HG03025 (cell line): ENCODE measurements around the gene SLC8B1.

ENCODE experiments used
- ATAC-seq: cut with Tn5 transposase; IDR thresholded peaks from one replicate; pipeline ENCODE4 v1.9.1; 2021; ENCODE audit warnings: mild to moderate bottlenecking, moderate library complexity; ENCODE audit not compliant: unreplicated experiment, low FRiP score

SLC8B1 gene

DNA sequence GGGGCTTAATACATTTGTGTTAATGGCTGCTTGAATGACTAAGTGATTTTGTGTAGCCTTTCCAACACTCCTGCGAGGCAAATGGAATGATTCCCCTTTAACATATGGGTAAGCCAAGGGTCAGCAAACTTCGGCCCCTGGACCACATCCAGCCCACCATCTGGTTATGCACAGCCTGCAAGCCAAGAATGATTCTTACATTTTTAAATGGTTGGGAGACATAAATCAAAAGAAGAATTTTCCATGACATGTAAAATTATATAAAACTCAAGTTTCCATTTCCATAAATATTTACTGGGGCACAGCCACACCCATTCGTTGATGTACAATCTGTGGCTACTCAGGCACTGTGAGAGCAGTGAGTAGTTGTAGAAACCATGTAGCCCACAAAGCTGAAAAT, 9.0 kb downstream of the SLC8B1 start:
- ATAC-seq: no peak

DNA sequence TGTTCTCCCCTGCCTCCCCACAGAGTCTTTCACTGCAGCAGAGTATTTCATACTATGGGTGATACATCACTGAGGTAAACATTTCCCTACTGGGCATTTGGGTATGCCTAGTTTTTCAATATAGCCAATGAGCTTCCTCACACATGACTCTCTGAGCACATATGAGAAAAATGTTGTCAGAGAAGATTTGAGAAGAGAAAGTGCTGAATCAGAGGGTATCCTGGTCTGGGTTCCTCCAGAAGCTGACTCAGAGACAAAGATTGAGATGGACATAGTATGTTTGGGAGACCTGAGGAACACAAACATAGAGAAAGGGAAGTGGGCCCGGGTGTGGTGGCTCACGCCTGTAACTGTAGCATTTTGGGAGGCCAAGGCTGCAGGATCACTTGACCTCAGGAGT, 12.6 kb downstream of the SLC8B1 start:
- no peak for ATAC-seq

DNA sequence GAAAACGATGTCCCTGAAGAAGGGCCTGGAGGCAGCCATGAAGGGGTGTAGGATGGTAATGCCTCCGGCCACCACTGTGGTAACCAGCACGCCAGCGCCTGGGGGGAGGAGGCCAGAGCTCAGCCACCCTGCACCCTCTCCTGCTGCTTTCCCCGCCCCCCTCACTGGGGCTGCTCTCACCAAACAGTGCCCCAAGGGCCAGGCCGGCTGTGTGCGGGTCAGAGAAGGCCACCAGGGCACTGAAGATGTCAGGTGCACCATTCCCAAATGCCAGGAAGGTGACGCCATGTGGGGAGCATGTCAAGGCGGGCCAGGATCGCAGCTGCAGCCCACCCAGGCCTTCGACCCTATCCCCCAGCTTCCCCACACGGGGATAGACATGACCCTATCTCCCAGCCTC, 14.5 kb downstream of the SLC8B1 start:
- ATAC-seq: no peak

DNA sequence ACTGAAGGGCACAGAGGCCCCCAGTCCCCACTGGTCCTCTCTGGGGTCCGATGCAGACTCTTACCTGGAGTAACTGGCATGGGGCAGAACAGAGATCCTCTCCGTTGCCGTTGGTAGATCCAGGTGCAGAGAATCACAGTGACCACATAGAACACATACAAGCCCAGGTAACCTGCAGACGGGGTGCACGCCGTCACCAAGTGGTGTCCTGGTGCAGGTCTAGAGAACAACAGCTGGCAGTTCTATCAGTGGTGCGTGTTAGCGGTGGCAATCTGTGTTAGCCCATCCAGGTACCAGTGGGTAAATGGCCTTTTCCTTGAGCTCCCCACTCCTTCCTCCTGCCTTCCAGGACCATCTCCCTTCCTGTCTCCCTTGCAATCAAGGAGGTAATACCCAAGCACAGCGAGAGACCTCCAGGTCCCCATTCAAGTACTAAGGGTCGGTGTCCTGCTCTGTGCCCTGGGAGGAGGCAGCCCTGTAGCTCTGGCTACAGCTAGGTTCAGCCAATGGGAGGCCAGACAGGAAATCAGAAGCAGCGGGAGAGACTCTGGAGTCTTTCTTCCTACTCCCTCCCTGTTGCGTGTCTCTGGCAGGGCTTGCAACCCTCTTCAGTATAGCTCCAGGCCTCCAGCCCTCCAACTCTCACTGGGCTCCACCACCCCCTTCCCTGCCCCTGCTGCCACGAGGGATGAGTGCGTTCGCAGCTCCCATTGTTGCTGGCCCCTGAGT, 15.8 kb downstream of the SLC8B1 start:
- ATAC-seq: no peak

DNA sequence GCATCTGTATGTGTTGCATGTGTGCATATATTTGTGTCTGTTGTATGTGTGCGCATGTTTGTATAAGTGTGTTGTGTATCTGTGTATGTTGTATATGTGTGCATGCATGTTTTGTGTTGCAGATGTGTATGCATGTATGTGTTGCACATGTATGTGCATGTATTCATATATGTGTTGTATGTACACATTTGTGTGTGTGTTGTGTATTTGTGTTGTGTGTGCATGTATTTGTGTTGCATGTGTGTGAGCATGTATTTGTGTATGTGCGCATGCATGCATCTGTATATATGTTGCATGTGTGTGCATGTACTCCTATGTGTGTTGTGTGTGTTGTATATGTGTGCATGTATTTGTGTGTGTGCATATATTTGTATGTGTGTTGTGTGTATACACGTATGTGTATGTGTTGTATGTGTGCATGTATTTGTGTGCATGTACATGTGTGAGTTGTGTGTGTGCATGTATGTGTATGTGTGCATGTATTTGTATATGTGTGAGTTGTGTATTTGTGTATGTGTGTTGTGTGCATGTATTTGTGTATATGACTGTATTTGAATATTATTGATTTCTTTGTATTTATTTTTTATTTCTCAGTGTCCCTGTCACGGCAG, 16.8 kb downstream of the SLC8B1 start:
- ATAC-seq: no peak

DNA sequence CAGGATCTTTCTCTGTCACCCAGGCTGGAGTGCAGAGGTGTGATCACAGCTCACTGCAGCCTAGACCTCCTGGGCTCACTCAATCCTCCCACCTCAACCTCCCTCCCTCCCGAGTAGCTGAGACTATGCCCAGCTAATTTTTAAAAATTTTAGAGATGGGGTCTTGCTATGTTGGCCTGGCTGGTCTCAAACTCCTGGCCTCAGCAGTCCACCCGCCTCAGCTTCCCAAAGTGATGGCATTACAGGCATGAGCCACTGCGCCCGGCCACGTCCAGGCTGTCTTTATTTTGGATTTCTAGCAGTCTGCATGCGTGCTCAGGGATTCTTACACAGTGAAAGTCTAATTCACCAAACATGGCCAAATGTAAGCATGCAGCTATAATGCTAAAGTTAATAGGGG, 17.8 kb downstream of the SLC8B1 start:
- no peak for ATAC-seq

DNA sequence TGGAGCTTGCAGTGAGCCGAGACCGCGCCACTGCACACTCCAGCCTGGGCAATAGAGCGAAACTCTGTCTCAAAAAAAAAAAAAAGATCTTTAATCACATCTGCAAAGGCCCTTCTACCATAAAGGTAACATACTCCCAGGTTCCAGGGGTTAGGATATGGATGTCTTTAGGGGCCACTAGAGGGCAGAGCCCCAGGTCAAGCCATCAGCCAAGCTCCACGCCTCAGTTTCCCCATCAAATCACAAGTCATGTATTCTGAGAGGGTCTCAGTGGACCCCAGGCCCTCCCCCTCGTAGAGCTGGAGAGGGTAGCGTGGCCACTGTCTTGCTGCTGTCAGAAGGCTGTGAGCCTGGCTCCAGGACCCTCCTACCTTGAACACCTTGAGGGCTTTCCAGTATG, 18.8 kb downstream of the SLC8B1 start:
- ATAC-seq: no peak

DNA sequence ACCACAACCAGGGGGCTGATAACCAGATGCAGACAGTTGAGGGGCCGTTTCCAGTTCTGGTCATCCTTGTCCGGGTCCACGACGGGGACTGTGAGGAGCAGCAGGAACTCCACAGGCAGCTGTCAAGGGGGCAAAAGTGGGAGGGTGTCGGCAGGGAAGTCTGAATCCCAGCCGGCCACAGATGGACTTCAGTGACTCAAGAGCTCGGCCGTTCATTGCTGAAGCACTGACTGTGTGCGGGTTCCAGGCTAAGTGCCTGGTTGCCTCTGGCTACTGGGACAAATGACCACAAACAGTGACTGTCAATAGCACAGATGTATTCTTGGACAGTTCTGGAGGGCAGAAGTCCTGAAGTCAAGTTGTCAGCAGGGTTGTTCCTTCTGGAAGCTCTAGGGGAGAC, 19.6 kb downstream of the SLC8B1 start:
- no peak for ATAC-seq

DNA sequence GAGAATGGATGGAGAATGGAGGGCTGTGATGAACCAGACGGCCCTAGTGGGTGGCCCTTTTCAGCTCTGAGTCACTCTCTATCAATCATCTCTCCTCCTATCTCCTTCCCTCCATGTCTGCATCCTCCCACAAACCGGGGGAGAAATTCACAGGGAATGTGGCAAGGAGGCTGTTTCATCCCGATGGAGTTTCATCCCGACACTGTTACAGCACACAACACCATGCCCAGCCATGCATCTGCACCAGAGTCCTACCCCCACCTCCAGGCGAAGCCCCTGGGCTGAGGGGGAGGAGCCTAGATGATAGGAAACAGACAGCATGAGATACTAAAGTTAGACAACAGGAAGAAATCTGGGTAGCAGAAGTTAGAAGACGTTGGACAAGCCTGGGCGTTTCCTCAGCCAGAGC, 20.8 kb downstream of the SLC8B1 start:
- no peak for ATAC-seq

DNA sequence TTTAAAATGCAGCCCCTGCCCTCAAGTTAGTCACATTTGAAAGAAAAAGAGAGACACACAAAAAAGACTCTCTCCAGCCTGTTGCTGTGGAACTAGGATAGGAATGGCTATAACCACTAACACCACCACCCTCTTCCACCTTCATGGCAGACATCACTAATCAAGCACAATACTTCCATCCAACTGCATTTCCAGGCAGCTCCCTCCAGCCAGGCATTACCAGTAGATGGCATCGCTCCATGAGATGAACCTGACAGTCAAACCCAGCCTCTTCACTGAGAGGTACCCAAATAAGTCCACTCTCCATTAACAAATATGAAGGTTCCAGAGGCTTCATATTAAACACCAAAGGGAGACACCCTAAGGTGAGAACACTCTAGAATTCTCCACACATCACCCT, 24.4 kb downstream of the SLC8B1 start:
- ATAC-seq: no peak

DNA sequence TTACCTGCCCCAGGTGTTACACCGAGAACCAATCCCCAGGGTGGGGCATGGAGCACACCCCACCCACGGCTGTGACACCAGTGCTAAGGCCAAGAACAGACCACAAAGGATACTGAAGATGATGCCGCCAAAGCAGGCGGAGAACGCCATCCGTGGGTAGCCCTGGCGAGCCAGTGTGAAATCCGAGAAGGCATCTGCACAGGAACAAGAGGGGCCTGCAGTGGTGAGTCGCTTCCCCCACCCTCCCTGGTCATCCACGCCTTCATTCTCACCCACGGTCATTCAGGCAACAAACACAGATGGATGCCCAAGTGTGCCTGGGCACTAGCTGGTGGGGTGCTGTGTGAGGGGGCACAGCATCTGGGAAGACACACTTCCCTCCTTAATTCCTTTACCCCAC, 28.5 kb downstream of the SLC8B1 start:
- ATAC-seq: no peak

DNA sequence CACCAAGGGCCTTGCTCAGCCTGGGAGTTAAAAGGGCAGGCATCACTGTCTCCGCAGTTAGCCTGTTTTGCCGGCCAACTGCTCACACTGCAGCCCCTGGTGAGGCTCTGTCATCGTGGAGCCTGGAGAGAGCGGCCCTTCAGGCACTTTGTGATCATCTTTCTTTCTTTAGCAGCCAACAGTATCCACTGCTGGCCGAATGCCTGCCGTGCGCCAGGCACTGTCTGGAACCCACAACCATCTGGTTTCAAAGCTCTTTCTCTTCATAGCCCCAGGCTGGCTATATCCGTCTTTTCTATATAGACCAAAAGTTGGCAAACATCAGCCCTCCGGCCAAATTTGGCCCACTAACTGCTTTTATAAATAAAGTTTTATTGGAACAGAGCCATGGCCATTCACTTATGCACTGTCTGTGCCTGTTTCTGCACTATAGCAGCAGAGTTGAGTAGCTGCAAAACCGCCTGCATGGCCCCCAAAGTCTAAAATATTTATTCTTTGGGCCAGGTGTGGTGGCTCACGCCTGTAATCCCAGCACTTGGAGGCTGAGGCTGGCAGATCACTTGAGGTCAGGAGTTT, 29.5 kb downstream of the SLC8B1 start:
- ATAC-seq: no peak

DNA sequence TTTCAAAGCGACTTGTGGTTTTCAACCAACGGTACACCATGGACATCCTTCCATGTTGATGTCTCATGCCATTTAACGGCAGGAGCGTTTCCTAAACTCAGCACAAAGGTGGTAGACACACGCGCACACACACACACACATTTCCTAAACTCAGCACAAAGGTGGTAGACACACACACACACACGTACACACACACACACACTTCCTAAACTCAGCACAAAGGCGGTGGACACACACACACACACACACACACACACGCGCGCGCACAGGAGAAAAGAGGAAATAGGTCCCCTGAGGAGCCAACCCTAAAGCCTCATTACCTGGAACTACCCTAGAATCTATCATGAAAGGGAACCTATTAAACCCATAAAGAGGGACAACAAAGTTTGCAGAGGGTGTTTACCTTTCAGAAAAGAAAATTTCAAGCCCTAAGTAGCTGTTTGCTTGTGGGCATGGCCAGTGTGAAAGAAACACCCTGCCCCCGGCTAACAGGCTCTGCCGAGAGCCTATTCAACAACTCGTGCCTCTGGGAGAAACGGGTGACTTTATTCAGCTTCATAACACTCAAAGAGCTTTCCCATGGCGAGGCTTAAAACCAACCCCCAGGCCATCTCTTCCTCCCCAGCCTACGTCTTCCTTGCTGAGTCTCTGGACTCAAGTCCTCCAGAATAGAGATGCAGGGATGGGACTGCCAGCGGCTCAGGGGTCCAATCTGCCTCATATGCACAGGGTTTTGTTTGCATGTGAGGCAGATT, 31.8 kb downstream of the SLC8B1 start:
- ATAC-seq: no peak

DNA sequence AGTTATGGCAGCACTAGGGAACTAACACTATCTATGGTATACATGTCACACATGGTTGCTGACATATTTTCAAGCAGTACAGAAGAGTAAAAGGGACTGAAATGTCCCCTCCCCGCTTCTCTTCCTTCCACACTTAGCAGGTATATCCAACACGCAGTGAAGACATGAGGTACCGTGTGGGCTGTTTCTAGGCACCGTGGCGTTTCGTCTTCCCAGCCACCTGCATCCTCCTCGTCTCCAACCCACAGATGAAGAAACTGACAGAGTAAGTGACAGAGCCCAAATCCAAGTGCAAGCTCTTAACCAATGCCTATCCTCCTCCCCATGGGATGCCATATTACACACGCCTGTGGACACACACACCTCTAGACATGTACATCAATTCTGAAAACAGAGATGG, 32.4 kb downstream of the SLC8B1 start:
- no peak for ATAC-seq

DNA sequence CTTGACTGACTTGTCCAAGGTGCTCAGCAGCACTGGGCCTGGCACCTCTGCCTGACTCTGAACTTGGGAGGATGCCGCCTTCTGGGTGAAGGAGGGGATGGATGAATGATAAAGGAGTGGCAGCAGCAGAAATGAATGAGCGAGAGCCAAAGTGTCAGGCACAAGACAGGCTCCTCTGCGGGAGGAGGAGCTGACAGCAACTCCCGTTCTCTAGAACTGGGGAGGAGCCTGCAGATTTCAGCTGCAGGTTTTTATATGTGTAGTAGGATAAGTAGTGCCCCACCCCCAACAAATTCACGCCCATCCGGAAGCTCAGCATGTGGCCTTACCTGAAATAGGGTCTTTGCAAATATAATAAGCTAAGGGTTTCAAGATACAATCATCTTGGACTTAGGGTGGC, 33.1 kb downstream of the SLC8B1 start:
- no peak for ATAC-seq

DNA sequence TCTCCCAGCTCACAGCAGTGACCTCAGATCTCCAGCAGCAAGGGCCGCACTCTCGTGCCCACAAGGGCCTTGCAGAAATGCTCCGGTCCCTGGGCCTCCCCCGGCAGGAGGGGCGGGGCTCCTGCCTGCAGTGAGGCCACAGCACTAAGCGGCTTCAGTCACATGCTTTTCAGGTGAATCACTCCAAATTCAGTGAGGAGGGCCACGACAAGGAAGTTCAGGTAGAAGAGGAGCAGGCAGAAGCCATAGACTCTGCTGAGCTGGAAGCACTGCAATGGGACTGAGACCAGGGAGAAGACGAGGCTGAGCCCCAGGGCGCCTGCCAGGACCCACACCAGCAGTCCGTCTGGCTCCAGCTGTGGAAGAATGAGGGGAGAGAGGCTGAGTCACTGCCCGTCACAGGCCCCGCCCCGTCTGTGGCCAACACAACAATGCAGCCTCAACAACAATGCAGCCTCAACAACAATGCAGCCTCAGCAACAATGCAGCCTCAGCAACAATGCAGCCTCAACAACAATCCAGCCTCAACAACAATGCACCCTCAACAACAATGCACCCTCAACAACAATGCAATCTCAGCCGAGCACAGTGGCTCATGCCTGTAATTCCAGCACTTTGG, 35.2 kb downstream of the SLC8B1 start:
- no peak for ATAC-seq

DNA sequence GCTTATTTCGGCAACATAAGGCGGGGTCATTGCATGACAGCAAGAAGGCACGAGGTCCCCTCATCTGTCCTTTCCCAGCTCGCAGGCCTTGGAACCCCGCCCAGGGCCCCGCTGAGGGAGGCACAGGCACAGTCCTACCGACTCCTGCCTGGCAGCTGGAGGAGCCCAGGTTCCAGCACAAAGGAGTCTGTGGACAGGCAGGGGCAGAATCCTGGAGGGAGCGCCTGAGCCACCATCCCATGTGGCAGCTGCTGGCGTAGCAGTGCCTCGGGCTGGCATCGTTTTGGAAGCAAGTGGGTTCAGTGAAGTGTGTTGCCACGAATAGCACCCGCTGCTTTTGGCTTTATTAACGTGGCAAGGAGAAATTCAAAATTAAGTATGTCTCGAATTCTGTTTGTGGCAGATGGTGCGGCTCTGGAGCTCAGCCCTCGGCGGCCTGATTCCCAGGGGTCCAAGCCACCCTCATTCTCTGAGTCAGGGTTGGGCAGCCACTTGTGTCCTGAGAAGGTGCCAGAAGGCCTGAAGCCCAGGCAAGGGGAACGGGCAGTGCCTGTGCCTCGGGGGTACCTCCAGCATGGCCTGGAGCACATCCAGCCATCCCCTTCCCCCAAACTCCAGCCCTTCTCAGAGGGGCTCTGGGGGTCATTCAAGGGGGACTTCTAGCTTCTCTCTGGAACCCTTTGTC, 35.9 kb downstream of the SLC8B1 start:
- no peak for ATAC-seq

DNA sequence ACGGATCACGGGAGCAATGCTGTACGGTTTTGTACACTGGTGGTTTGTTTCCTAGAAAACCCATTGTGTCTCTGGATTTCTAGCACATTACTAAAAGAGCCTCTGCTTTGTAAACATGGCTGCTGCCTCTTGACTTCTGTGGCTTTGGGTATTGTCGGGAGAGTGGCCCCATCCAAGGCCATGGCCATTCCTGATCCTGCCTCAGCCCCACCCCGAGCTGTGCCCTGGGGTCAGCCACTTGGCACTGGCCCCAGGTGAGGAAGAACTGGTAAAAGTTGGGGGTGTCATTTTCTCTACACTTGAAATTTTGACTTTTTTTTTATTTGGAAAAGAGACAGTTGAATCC, 36.5 kb downstream of the SLC8B1 start:
- ATAC-seq: no peak

DNA sequence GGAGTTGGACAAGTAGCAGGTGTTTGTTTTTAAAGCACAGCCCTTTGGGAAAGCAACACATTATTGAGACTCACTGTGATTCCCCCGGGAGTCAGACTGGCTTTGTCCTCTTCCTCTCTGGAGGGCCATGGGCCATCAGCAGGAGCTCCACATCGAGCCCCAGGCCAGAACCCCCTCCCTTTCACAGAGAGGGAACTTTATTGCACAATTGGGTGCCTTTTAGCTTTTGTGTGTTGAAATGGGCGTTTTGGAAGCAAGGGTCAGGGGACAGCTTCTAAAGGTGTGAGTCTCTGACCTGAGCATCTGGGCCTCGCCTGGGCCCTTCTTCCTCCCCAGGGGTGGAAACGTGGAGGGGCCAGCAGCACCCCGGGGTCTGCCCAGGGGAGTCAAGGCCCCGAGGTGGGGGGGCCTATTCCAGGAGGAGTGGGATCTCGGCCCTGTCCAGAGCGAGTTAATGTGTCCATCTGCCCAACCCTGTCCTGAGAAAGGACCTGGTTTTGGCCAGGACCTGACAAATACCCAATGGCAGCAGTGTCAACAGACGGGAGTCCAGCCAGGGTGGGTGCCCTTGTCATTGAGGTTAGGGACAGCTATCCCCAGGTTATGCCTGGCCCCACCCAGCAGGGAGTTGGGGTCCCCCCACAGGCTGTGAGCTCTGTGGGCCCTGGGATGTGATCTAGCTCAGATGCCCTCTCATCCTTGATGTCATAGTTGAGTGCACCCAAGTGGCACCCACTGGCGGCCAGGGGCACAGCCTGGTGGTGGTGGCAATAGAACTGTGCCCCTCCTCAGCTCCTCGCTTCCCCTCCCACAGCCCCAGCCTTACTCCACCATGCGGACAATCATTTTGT, 37.1 kb downstream of the SLC8B1 start:
- no peak for ATAC-seq

DNA sequence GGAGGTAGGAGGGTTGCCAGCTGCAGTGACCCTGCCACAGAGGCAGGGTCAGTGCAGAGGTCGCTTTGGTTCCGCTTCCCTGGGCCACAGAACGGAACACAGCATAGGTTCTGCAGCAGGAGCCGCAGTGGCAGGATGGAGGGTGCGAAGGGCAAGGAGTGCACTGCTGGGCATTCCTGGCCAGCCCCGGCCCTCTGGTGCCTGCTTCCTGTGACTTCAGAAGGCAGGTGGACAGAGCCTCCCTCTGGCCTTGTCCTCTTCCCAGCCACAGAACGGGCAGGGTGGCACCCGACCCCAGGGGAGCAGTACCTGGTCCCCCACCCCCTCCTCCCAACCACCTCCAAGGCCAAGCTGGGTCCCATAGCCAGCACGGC, 37.7 kb downstream of the SLC8B1 start:
- no peak for ATAC-seq
